H1 (cell line): Measurements from ENCODE around the gene NPFFR2. TPM values are rescaled to one million over a fixed set of nuclear protein-coding genes. Genes with fewer than 3 reads are reported as not detected.

ENCODE experiments used
- CTCF ChIA-PET: fragments of 300-600 bp; sonication (Branson Sonifier 250); formaldehyde crosslinking; loops from one replicate; lab custom pipeline; 2021; ENCODE audit not compliant: partially characterized antibody; lab: Charles Lee
- POLR2A ChIA-PET: fragments of 300-600 bp; sonication (Branson Sonifier 250); formaldehyde crosslinking; loops from one replicate; lab custom pipeline; 2021; ENCODE audit warnings: inconsistent platforms; ENCODE audit not compliant: partially characterized antibody; lab: Charles Lee
- DNase-seq, 2 experiments: peaks; one replicate each; pipeline versions ENCODE4 v3.0.0 to v3.0.0-alpha.2; 2010 to 2022; ENCODE audit warnings: low spot score in 2 of 2, low read depth in 1 of 2, mixed read lengths in 1 of 2
- FAIRE-seq: peaks from 2 replicates; lab custom pipeline; 2011; peaks lifted over from hg19 to GRCh38; lab: Jason Lieb, UNC
- H2AFZ ChIP-seq: 2 replicates; pipeline ENCODE4 v1.8.1; 2012; ENCODE audit warnings: low read length, inconsistent platforms
- H2AK5ac ChIP-seq: 2 replicates; pipeline ENCODE4 v1.6.1; 2013; ENCODE audit warnings: low read depth, low read length
- H2BK120ac ChIP-seq: replicated peaks from 2 replicates; pipeline ENCODE3; 2013; ENCODE audit warnings: low read depth, low read length, inconsistent platforms
- H2BK12ac ChIP-seq: 2 replicates; pipeline ENCODE4 v1.6.1; 2013; ENCODE audit warnings: low read depth, low read length
- H2BK15ac ChIP-seq: 2 replicates; pipeline ENCODE4 v1.6.1; 2013; ENCODE audit warnings: low read length
- H2BK20ac ChIP-seq: 2 replicates; pipeline ENCODE4 v1.6.1; 2013; ENCODE audit warnings: low read length
- H2BK5ac ChIP-seq: 2 replicates; pipeline ENCODE4 v1.6.1; 2013; ENCODE audit warnings: low read depth, low read length
- H3K14ac ChIP-seq: 2 replicates; pipeline ENCODE4 v1.6.1; 2013; ENCODE audit warnings: inconsistent platforms; ENCODE audit not compliant: insufficient read length
- H3K18ac ChIP-seq: 2 replicates; pipeline ENCODE4 v1.6.1; 2013; ENCODE audit warnings: low read length; ENCODE audit errors: extremely low read depth
- H3K23ac ChIP-seq: 2 replicates; pipeline ENCODE4 v1.6.1; 2013; ENCODE audit warnings: inconsistent platforms; ENCODE audit not compliant: insufficient read length
- H3K23me2 ChIP-seq: 2 replicates; pipeline ENCODE4 v1.6.1; 2013; ENCODE audit warnings: low read depth, low read length
- H3K27ac ChIP-seq: 2 replicates; pipeline ENCODE4 v1.6.1; 2011; ENCODE audit warnings: low read depth, low read length, inconsistent platforms
- H3K27me3 ChIP-seq, 4 experiments: replicated peaks in 1 of 4; 1 replicate in 1 of 4; 2 replicates in 3 of 4; pipeline versions ENCODE4 v1.6.1 to v1.8.1; 2011 to 2013; ENCODE audit warnings: low read length in 3 of 4, mild to moderate bottlenecking in 3 of 4, inconsistent platforms in 2 of 4, mixed read lengths in 2 of 4, moderate library complexity in 1 of 4; ENCODE audit not compliant: control insufficient read depth in 3 of 4, insufficient read depth in 3 of 4; ENCODE audit errors: extremely low read depth in 1 of 4
- H3K36me3 ChIP-seq, 4 experiments: 2 replicates each; pipeline versions ENCODE4 v1.6.1 to v1.8.1; 2011 to 2013; ENCODE audit warnings: mild to moderate bottlenecking in 4 of 4, low read length in 3 of 4, moderate library complexity in 2 of 4, control low read depth in 1 of 4, inconsistent platforms in 1 of 4; ENCODE audit not compliant: insufficient read depth in 4 of 4, control insufficient read depth in 2 of 4
- H3K4ac ChIP-seq: replicated peaks from 2 replicates; pipeline ENCODE3; 2013; ENCODE audit warnings: low read length, low read depth, mixed read lengths, inconsistent platforms; ENCODE audit not compliant: insufficient read length
- H3K4me1 ChIP-seq, 4 experiments: replicated peaks in 1 of 4; 1 replicate in 1 of 4; 2 replicates in 3 of 4; pipeline versions ENCODE4 v1.6.1 to v1.8.1; 2011 to 2013; ENCODE audit warnings: low read length in 3 of 4, inconsistent platforms in 2 of 4, mixed read lengths in 1 of 4; ENCODE audit not compliant: insufficient read depth in 4 of 4, control insufficient read depth in 3 of 4
- H3K4me2 ChIP-seq, 2 experiments: 2 replicates each; pipeline versions ENCODE4 v1.6.1 to v1.8.1; 2011 to 2013; ENCODE audit warnings: low read depth in 2 of 2, low read length in 2 of 2, control low read depth in 1 of 2, inconsistent platforms in 1 of 2, mild to moderate bottlenecking in 1 of 2; ENCODE audit not compliant: insufficient read depth in 1 of 2
- H3K4me3 ChIP-seq, 4 experiments: fragments of 200-600, 300-600 bp in 1 of 4; sonication (generic), shearing (Covaris generic), sonication (Bioruptor Twin) in 1 of 4; 2 replicates each; pipeline versions ENCODE4 v1.5.1 to v1.8.1; 2011 to 2016; ENCODE audit warnings: low read length in 4 of 4, low read depth in 3 of 4, control low read depth in 2 of 4, inconsistent platforms in 2 of 4, mild to moderate bottlenecking in 2 of 4, mixed read lengths in 1 of 4, moderate library complexity in 1 of 4; ENCODE audit not compliant: insufficient read depth in 2 of 4; ENCODE audit errors: extremely low read depth in 1 of 4
- H3K56ac ChIP-seq: replicated peaks from 2 replicates; pipeline ENCODE3; 2013; ENCODE audit warnings: low read depth, mild to moderate bottlenecking, mixed read lengths, low read length, inconsistent platforms; ENCODE audit not compliant: insufficient read length
- H3K79me1 ChIP-seq: 2 replicates; pipeline ENCODE4 v1.6.1; 2013; ENCODE audit warnings: low read depth, low read length, control low read depth
- H3K79me2 ChIP-seq, 2 experiments: 2 replicates each; pipeline versions ENCODE4 v1.6.1 to v1.8.1; 2012 to 2013; ENCODE audit warnings: low read length in 2 of 2, mild to moderate bottlenecking in 2 of 2, inconsistent platforms in 1 of 2; ENCODE audit not compliant: insufficient read depth in 2 of 2, control insufficient read depth in 1 of 2
- H3K9ac ChIP-seq, 4 experiments: replicated peaks in 1 of 4; 1 replicate in 1 of 4; 2 replicates in 3 of 4; pipeline versions ENCODE4 v1.6.1 to v1.8.1; 2011 to 2013; ENCODE audit warnings: low read depth in 3 of 4, low read length in 3 of 4, control low read depth in 2 of 4, mild to moderate bottlenecking in 2 of 4, moderate library complexity in 2 of 4, inconsistent platforms in 1 of 4; ENCODE audit errors: extremely low read depth in 1 of 4
- H3K9me3 ChIP-seq, 2 experiments: 2 replicates each; pipeline versions ENCODE4 v1.6.1 to v1.8.1; 2012 to 2013; ENCODE audit warnings: mild to moderate bottlenecking in 2 of 2, moderate library complexity in 2 of 2, control low read depth in 1 of 2, inconsistent platforms in 1 of 2, low read depth in 1 of 2, low read length in 1 of 2, mixed read lengths in 1 of 2; ENCODE audit not compliant: insufficient read depth in 2 of 2
- H4K20me1 ChIP-seq, 2 experiments: replicated peaks in 1 of 2; 2 replicates each; pipeline versions ENCODE3 to v1.8.1; 2011 to 2013; ENCODE audit warnings: inconsistent platforms in 2 of 2, low read length in 2 of 2, mild to moderate bottlenecking in 1 of 2; ENCODE audit not compliant: insufficient read depth in 2 of 2, control insufficient read depth in 1 of 2
- H4K5ac ChIP-seq: 2 replicates; pipeline ENCODE4 v1.6.1; 2013; ENCODE audit warnings: low read length, low read depth, mixed read lengths, inconsistent platforms; ENCODE audit not compliant: insufficient read length
- H4K8ac ChIP-seq: 2 replicates; pipeline ENCODE4 v1.8.0; 2013; ENCODE audit warnings: mild to moderate bottlenecking, moderate library complexity, low read length, inconsistent platforms; ENCODE audit not compliant: insufficient read depth; ENCODE audit errors: extremely low read depth
- H4K91ac ChIP-seq: replicated peaks from 2 replicates; pipeline ENCODE3; 2013; ENCODE audit warnings: low read length, mixed read lengths, inconsistent platforms; ENCODE audit not compliant: insufficient read length
- ASH2L ChIP-seq: fragments of 200-600, 300-600 bp; sonication (generic); IDR thresholded peaks from one replicate; pipeline ENCODE4 v1.7.1; 2017; ENCODE audit warnings: low read length
- BACH1 ChIP-seq: IDR thresholded peaks from 2 replicates; pipeline ENCODE4 v1.6.1; 2012; ENCODE audit warnings: low read length, improper control_type of control experiment
- CEBPB ChIP-seq: IDR thresholded peaks from 2 replicates; pipeline ENCODE4 v1.6.1; 2012; ENCODE audit warnings: low read depth, low read length
- EP300 ChIP-seq, 2 experiments: IDR thresholded peaks; 1 replicate in 1 of 2; 2 replicates in 1 of 2; pipeline ENCODE4 v1.6.1; 2011 to 2012; ENCODE audit warnings: low read depth in 2 of 2, low read length in 2 of 2, mild to moderate bottlenecking in 2 of 2, borderline replicate concordance in 1 of 2, inconsistent platforms in 1 of 2, moderate library complexity in 1 of 2
- EZH2 ChIP-seq: fragments of 200-600 bp; sonication (generic); IDR thresholded peaks from 2 replicates; pipeline ENCODE4 v1.7.1; 2012; ENCODE audit warnings: low read depth, mild to moderate bottlenecking, moderate library complexity, low read length, inconsistent platforms; ENCODE audit not compliant: severe bottlenecking
- GTF2F1 ChIP-seq: IDR thresholded peaks from 2 replicates; pipeline ENCODE4 v1.6.1; 2012; ENCODE audit warnings: low read depth, low read length, improper control_type of control experiment, borderline replicate concordance
- JUN ChIP-seq: IDR thresholded peaks from 2 replicates; pipeline ENCODE4 v1.6.1; 2011; ENCODE audit warnings: low read depth, mild to moderate bottlenecking, improper control_type of control experiment, low read length
- JUND ChIP-seq: IDR thresholded peaks from 2 replicates; pipeline ENCODE4 v1.6.1; 2011; ENCODE audit warnings: mild to moderate bottlenecking, improper control_type of control experiment, low read length
- KDM4A ChIP-seq: IDR thresholded peaks from one replicate; pipeline ENCODE4 v1.7.1; 2012; ENCODE audit warnings: low read depth, mild to moderate bottlenecking, moderate library complexity, low read length, inconsistent platforms; ENCODE audit not compliant: severe bottlenecking
- POLR2A ChIP-seq, 2 experiments: IDR thresholded peaks; 1 replicate in 1 of 2; 2 replicates in 1 of 2; pipeline ENCODE4 v1.6.1; 2011; ENCODE audit warnings: low read depth in 2 of 2, low read length in 2 of 2, mild to moderate bottlenecking in 2 of 2; ENCODE audit errors: control extremely low read depth in 1 of 2
- RNF2 ChIP-seq: fragments of 200-900, 300-1000 bp; sonication (generic); IDR thresholded peaks from 2 replicates; pipeline ENCODE4 v1.7.1; 2016; ENCODE audit warnings: borderline replicate concordance, low read depth, mild to moderate bottlenecking, antibody characterized with exemption, low read length; ENCODE audit not compliant: poor library complexity, severe bottlenecking; ENCODE audit errors: missing control alignments
- RXRA ChIP-seq: IDR thresholded peaks from 2 replicates; pipeline ENCODE4 v1.6.1; 2011; ENCODE audit warnings: low read depth, mild to moderate bottlenecking, low read length, moderate library complexity; ENCODE audit not compliant: insufficient read depth
- SRF ChIP-seq: IDR thresholded peaks from 2 replicates; pipeline ENCODE4 v1.6.1; 2011; ENCODE audit warnings: mild to moderate bottlenecking, low read depth, low read length, moderate library complexity
- TAF1 ChIP-seq: IDR thresholded peaks from 2 replicates; pipeline ENCODE4 v1.6.1; 2011; ENCODE audit warnings: mild to moderate bottlenecking, low read depth, low read length
- TEAD4 ChIP-seq: IDR thresholded peaks from 2 replicates; pipeline ENCODE4 v1.6.1; 2012; ENCODE audit warnings: low read depth, low read length, inconsistent platforms, mixed read lengths
- YY1 ChIP-seq: IDR thresholded peaks from 2 replicates; pipeline ENCODE4 v1.6.1; 2011; ENCODE audit warnings: low read depth, mild to moderate bottlenecking, low read length
- WGBS, 2 experiments: shearing (Covaris generic) in 1 of 2; methylation state at CpG; one replicate each; pipeline versions ENCODE4 v1.1.6 to v1.1.7; 2013 to 2015; ENCODE audit warnings: low lambda C conversion rate in 2 of 2, mixed read lengths in 2 of 2, inconsistent platforms in 1 of 2, low coverage in 1 of 2, missing lambda C conversion rate in 1 of 2; ENCODE audit not compliant: insufficient replicate concordance in 2 of 2, insufficient coverage in 1 of 2, insufficient read length in 1 of 2; ENCODE audit errors: extremely low coverage in 1 of 2, missing lambda C conversion rate in 1 of 2; 5-methylcytosine and 5-hydroxymethylcytosine counted together
- polyA plus RNA-seq, 7 experiments: library from polyadenylated mRNA; depleted of rRNA in 3 of 7; stranded (reverse) in 5 of 7; unstranded in 2 of 7; fragments of >200 nt in 5 of 7; fragments of 200-250 nt in 2 of 7; gene quantifications; 1 replicate in 5 of 7; 2 replicates in 1 of 7; 4 replicates in 1 of 7; pipeline versions ENCODE4 v1.2.1 to v1.2.3, GENCODE V29; 2011 to 2013; ENCODE audit warnings: missing spikeins in 2 of 7, mixed read lengths in 2 of 7
- total RNA-seq: library from RNA; stranded (reverse); fragmentation: NEBNext Ultra II Directional; extraction: Animal tissue kit (Norgen Biotek cat#: 25700); gene quantifications from 2 replicates; pipeline ENCODE4 v1.2.1, GENCODE V29; 2021

Gene NPFFR2
- total and polyA plus RNA-seq, 2 of the 8 experiments (the other 6 are each of a cell fraction or from before 2014, with no cell fraction given) = 0.26 to 0.53 TPM

GRCh38 chr4:72194453-72194852 is 162.7 kb downstream of the NPFFR2 start:
- Histone ChIP-seq H4K91ac (no peak overlapping the region), H3K79me2 (no peaks in the 10 kb centered on the region), H2BK12ac (no peak overlapping the region), H2BK15ac (no peak overlapping the region), H2BK120ac (no peak overlapping the region), H3K14ac (no peak overlapping the region), H3K9ac (no peak overlapping the region), H3K4me1 (no peaks in the 10 kb centered on the region), H3K9me3 (no peaks in the 10 kb centered on the region), H3K23ac (no peak overlapping the region), H3K79me1 (no peaks in the 10 kb centered on the region), H3K27ac (no peak overlapping the region), H3K36me3 (no peaks in the 10 kb centered on the region), H2BK20ac (no peak overlapping the region), H4K5ac (no peak overlapping the region), H2AK5ac (no peak overlapping the region), H3K18ac (no peak overlapping the region), H3K4ac (no peak overlapping the region), H3K56ac (no peak overlapping the region), H3K27me3 (no peaks in the 10 kb centered on the region), H3K4me2 (no peak overlapping the region), H2BK5ac (no peak overlapping the region), H2AFZ (no peak overlapping the region), H4K20me1 (no peaks in the 10 kb centered on the region), H4K8ac (no peak overlapping the region), H3K23me2 (no peaks in the 10 kb centered on the region), H3K4me3 (no peak overlapping the region)
- 100% methylated on average over 1 of the region's 1 CpG; no CpG with 5 or more reads in 1 of the 2 experiments for WGBS, 2 experiments
- DNase-seq = no peak
- no peak for FAIRE-seq
- POLR2A ChIA-PET = no interaction called here
- CTCF ChIA-PET = no interaction called here
- TF ChIP-seq CEBPB (no peak), BACH1 (no peak), EZH2 (no peak), JUN (no peak), ASH2L (no peak), YY1 (no peak), KDM4A (no peak), TEAD4 (no peak), RNF2 (no peak), SRF (no peak), JUND (no peak), TAF1 (no peak), POLR2A (IDR thresholded peaks at IDR 0.05; ENCODE audit: control extremely low read depth in 1 of 2, low read depth in 2 of 2, low read length in 2 of 2) (no peak), GTF2F1 (no peak), RXRA (no peak), EP300 (IDR thresholded peaks at IDR 0.05; ENCODE audit: borderline replicate concordance in 1 of 2, low read depth in 2 of 2, low read length in 2 of 2) (no peak)
